OCI-LY7 (cell line): ENCODE data around the gene DBF4. TPM values are rescaled to one million over a fixed set of nuclear protein-coding genes. Genes with fewer than 3 reads are reported as not detected.
"Not testable (repeated sequence)": the region's sequence is repeated elsewhere in the genome, so short reads cannot be mapped to it uniquely, and the experiment has no call there.

Experiments used
- BruUV-seq: library from RNA; stranded (reverse); fragments of 400-500 nt; replicated peaks from 2 replicates; lab custom pipeline; 2021; lab: Mats Ljungman, UMichigan
- CTCF ChIA-PET: fragments of 300-600 bp; sonication (Branson Sonifier 250); formaldehyde crosslinking; loops from one replicate; lab custom pipeline; 2022; ENCODE audit warnings: antibody characterized with exemption; ENCODE audit not compliant: unreplicated experiment; lab: Charles Lee
- POLR2A ChIA-PET: fragments of 300-600 bp; sonication (Branson Sonifier 250); formaldehyde crosslinking; loops from one replicate; lab custom pipeline; 2022; ENCODE audit warnings: antibody characterized with exemption; lab: Charles Lee
- DNase-seq: peaks from one replicate; pipeline ENCODE4 v3.0.0-alpha.2; 2015; ENCODE audit warnings: low spot score
- H2AFZ ChIP-seq: fragments of 200-600 bp; sonication (generic), shearing (Covaris generic); 2 replicates; pipeline ENCODE4 v1.6.1; 2014; ENCODE audit warnings: mild to moderate bottlenecking, antibody characterized with exemption, low read length, moderate library complexity
- H3K27ac ChIP-seq: fragments of 200-600 bp; sonication (generic); 2 replicates; pipeline ENCODE4 v1.5.1; 2014; ENCODE audit warnings: mixed run types, low read depth, mild to moderate bottlenecking, moderate library complexity, low read length, inconsistent platforms; ENCODE audit not compliant: poor library complexity, severe bottlenecking
- H3K36me3 ChIP-seq: fragments of 200-600 bp; sonication (generic); 2 replicates; pipeline ENCODE4 v1.6.1; 2014; ENCODE audit warnings: mild to moderate bottlenecking, antibody characterized with exemption, low read length, moderate library complexity, mixed read lengths; ENCODE audit not compliant: insufficient read depth
- H3K4me1 ChIP-seq: fragments of 200-600 bp; sonication (generic); 2 replicates; pipeline ENCODE4 v1.5.1; 2014; ENCODE audit warnings: mild to moderate bottlenecking, low read length; ENCODE audit not compliant: insufficient read depth, poor library complexity, severe bottlenecking
- H3K4me2 ChIP-seq: fragments of 200-600 bp; sonication (generic); 2 replicates; pipeline ENCODE4 v1.6.1; 2014; ENCODE audit warnings: mild to moderate bottlenecking, low read length
- H3K4me3 ChIP-seq: fragments of 200-600 bp; sonication (generic); 2 replicates; pipeline ENCODE4 v1.5.1; 2014; ENCODE audit warnings: mild to moderate bottlenecking, low read depth, low read length; ENCODE audit not compliant: poor library complexity, severe bottlenecking
- H3K79me2 ChIP-seq: fragments of 200-600 bp; sonication (generic); 2 replicates; pipeline ENCODE4 v1.6.1; 2016; ENCODE audit warnings: low read depth, mild to moderate bottlenecking, low read length, moderate library complexity, mixed read lengths; ENCODE audit not compliant: insufficient read depth
- H3K9me2 ChIP-seq: fragments of 200-600 bp; sonication (generic); 2 replicates; pipeline ENCODE4 v1.6.1; 2016; ENCODE audit warnings: mild to moderate bottlenecking, low read length, mixed read lengths; ENCODE audit not compliant: insufficient read depth
- H3K9me3 ChIP-seq: fragments of 200-600 bp; sonication (generic); 2 replicates; pipeline ENCODE4 v1.6.1; 2014; ENCODE audit warnings: mild to moderate bottlenecking, mixed run types, low read length, mixed read lengths
- H4K20me1 ChIP-seq: fragments of 200-600 bp; sonication (generic); 2 replicates; pipeline ENCODE4 v1.6.1; 2014; ENCODE audit warnings: mild to moderate bottlenecking, antibody characterized with exemption, low read length, moderate library complexity, mixed read lengths; ENCODE audit not compliant: insufficient read depth
- EZH2phosphoT487 ChIP-seq: fragments of 200-600 bp; sonication (generic); IDR thresholded peaks from 2 replicates; pipeline ENCODE4 v1.6.1; 2018; ENCODE audit warnings: low read depth, borderline replicate concordance, mild to moderate bottlenecking, mixed run types, antibody characterized with exemption, low read length, moderate library complexity, mixed read lengths
- intact Hi-C: fragments of 100-400 bp; cut with micrococcal nuclease; formaldehyde crosslinking; loops from one replicate; pipeline ENCODE4 v1.10.0; 2022; ENCODE audit not compliant: unreplicated experiment
- total RNA-seq, 2 experiments: library from RNA; depleted of rRNA in 1 of 2; stranded (reverse); fragments of >200 nt in 1 of 2; shearing (Covaris generic) in 1 of 2; gene quantifications; 2 replicates each; pipeline ENCODE4 v1.2.3, GENCODE V29; 2014 to 2022
- TF ChIP-seq, protein P1 (sequence below): fragments of 200-600 bp; sonication (generic); conservative IDR thresholded peaks from 2 replicates; pipeline ENCODE4 v1.5.1; 2014; ENCODE audit warnings: mild to moderate bottlenecking, antibody characterized with exemption, low read length, moderate library complexity, mixed read lengths

The DBF4 gene
- total RNA-seq, 2 experiments from 2014 or later = 95.0 to 99.2 TPM

DNA sequence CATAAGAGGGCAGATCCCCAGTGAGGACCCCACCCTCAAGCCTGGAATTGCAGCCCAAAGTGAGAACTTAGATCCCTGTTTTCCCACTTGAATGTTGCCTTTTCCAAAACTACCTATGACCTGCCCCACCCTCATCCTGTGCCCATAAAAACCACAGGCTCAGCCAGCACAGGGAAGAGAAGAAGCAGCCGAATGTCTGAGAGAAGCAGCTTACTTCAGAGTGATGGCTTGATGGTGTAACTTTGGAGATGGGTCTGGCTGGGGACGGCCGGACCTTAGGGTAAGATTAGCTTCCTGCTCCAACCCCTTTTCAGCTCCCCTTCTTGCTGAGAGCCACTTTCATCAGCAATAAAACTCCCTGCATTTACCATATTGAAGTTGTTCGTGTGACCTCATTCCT is 5.8 kb upstream of the DBF4 start:
- Histone ChIP-seq H3K9me2 (no peaks in the 10 kb centered on the region), H2AFZ (no peak overlapping the region), H3K4me3 (no peak overlapping the region), H3K36me3 (peaks cover 84% of the 10 kb centered on the region), H3K27ac (no peak overlapping the region), H3K4me2 (no peak overlapping the region), H3K79me2 (peaks cover 78% of the 10 kb centered on the region), H4K20me1 (peaks cover 13% of the 10 kb centered on the region; the same call in 1 of the 2 replicates), H3K9me3 (peaks cover 54% of the 10 kb centered on the region), H3K4me1 (peaks cover 13% of the 10 kb centered on the region)
- CTCF ChIA-PET = no interaction called here
- intact Hi-C loops = no loop called here
- no TSS peak for BruUV-seq
- POLR2A ChIA-PET = interaction anchor here (0.9 to 1.7 kb wide), 4 partner anchors 9 to 243 kb away, joined by 3 to 6 read pairs (median 4); no protein-coding TSS in a partner anchor
- no peak for DNase-seq
- TF ChIP-seq, protein P1, sequence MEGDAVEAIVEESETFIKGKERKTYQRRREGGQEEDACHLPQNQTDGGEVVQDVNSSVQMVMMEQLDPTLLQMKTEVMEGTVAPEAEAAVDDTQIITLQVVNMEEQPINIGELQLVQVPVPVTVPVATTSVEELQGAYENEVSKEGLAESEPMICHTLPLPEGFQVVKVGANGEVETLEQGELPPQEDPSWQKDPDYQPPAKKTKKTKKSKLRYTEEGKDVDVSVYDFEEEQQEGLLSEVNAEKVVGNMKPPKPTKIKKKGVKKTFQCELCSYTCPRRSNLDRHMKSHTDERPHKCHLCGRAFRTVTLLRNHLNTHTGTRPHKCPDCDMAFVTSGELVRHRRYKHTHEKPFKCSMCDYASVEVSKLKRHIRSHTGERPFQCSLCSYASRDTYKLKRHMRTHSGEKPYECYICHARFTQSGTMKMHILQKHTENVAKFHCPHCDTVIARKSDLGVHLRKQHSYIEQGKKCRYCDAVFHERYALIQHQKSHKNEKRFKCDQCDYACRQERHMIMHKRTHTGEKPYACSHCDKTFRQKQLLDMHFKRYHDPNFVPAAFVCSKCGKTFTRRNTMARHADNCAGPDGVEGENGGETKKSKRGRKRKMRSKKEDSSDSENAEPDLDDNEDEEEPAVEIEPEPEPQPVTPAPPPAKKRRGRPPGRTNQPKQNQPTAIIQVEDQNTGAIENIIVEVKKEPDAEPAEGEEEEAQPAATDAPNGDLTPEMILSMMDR = no peak
- no peak for TF ChIP-seq EZH2phosphoT487

DNA sequence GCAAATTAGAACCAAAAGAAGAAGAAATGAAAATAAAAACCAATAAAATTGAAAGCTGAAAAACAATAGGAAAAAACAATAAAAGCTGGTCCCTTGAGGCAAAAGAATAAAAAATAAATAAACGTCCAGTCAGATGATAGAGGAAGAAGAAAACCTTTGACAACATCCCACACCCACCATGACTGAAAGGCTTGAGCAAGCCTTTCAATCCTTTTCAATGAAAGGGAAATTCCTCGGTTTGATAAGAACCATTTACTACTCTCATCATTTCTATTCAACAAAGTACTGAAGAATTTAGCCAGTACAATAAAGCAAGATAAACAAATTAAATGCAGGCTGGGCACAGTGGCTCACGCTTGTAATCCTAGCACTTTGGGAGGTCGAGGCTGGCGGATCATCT is 3.9 kb upstream of the DBF4 start:
- intact Hi-C loops = no loop called here
- 0 out of 2 replicates have a peak overlapping the region, but pooled peaks have one; percentile 17 for H3K4me2 ChIP-seq
- DNase-seq = no peak
- H3K79me2 ChIP-seq = peaks cover 87% of the 10 kb centered on the region
- ChIA-PET POLR2A (interaction anchor here (0.7 kb wide), 1 partner anchor 550 kb away, joined by 4 read pairs; no protein-coding TSS in a partner anchor), CTCF (no interaction called here)
- H3K9me2 ChIP-seq = no peaks in the 10 kb centered on the region
- peaks cover 13% of the 10 kb centered on the region for H3K4me1 ChIP-seq
- TF ChIP-seq EZH2phosphoT487 = no peak
- TF ChIP-seq, protein P1 = no peak
- H3K9me3 ChIP-seq = peaks cover 38% of the 10 kb centered on the region
- BruUV-seq = no TSS peak
- peaks cover 13% of the 10 kb centered on the region; the same call in 1 of the 2 replicates for H4K20me1 ChIP-seq
- peaks cover 68% of the 10 kb centered on the region for H3K36me3 ChIP-seq
- H2AFZ ChIP-seq = no peak overlapping the region
- H3K4me3 ChIP-seq = no peak overlapping the region
- H3K27ac ChIP-seq = no peak overlapping the region

DNA sequence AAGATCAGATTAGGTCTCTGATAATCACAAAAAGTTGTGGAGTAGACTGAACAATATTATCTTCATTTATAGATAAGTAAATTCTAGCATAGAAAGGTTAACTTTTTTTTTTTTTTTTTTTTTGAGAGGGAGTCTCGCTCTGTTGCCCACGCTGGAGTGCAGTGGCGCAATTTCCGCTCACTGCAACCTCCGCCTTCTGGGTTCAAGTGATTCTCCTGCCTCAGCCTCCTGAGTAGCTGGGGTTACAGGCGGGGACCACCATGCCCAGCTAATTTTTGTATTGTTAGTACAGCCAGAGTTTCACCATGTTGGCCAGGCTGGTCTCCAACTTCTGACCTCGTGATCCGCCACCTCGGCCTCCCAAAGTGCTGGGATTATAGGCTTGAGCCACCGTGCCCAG is 3.0 kb upstream of the DBF4 start:
- intact Hi-C loops, H3K9me2 ChIP-seq, H3K27ac ChIP-seq, BruUV-seq, POLR2A ChIA-PET, DNase-seq, H2AFZ ChIP-seq, CTCF ChIA-PET: not testable (repeated sequence)
- peak overlapping the region; percentile 94 for H3K4me3 ChIP-seq
- H3K36me3 ChIP-seq = peaks cover 67% of the 10 kb centered on the region
- peaks cover 17% of the 10 kb centered on the region for H4K20me1 ChIP-seq
- H3K4me2 ChIP-seq = peak overlapping the region; percentile 89
- H3K9me3 ChIP-seq = peaks cover 38% of the 10 kb centered on the region
- peaks cover 92% of the 10 kb centered on the region for H3K79me2 ChIP-seq
- peaks cover 16% of the 10 kb centered on the region for H3K4me1 ChIP-seq
